ENCODE results near the gene PIGA.

DNA sequence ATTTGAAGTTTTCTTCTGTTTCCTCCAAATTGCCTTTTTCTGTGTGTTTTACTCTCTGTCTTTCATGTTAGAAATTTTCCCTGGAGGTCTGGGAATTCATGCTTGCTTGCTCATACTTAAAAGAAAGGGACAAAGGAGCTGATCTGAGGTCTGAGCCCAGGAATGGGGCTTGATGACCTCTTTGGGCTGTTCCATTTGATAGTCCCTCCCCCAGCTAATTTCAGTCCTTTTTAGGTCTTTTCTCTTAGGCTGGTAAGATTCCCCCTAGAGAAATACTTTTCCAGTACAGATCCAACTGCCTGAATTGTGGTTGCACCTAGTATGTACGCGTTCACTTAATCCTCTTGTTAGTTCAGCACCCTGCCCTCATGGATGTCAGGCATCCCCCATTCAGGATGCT is 5.5 kb upstream of the PIGA start:
- TF ChIP-seq, protein P1, sequence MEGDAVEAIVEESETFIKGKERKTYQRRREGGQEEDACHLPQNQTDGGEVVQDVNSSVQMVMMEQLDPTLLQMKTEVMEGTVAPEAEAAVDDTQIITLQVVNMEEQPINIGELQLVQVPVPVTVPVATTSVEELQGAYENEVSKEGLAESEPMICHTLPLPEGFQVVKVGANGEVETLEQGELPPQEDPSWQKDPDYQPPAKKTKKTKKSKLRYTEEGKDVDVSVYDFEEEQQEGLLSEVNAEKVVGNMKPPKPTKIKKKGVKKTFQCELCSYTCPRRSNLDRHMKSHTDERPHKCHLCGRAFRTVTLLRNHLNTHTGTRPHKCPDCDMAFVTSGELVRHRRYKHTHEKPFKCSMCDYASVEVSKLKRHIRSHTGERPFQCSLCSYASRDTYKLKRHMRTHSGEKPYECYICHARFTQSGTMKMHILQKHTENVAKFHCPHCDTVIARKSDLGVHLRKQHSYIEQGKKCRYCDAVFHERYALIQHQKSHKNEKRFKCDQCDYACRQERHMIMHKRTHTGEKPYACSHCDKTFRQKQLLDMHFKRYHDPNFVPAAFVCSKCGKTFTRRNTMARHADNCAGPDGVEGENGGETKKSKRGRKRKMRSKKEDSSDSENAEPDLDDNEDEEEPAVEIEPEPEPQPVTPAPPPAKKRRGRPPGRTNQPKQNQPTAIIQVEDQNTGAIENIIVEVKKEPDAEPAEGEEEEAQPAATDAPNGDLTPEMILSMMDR (IDR thresholded peaks at IDR 0.05): no peak
- TF ChIP-seq POLR2A (IDR thresholded peaks at IDR 0.05): no peak
